AG04450 (cell line): ENCODE measurements around the gene RHEX. TPM values are rescaled to one million over a fixed set of nuclear protein-coding genes. Genes with fewer than 3 reads are reported as not detected.

Source experiments
- CTCF ChIA-PET: fragments of 300-600, 350-600 bp; formaldehyde crosslinking; extraction: SDS; loops from one replicate; lab custom pipeline; 2022; ENCODE audit warnings: antibody characterized with exemption, inconsistent platforms; lab: Charles Lee
- POLR2A ChIA-PET: fragments of 350-600 bp; formaldehyde crosslinking; extraction: SDS; loops from one replicate; lab custom pipeline; 2021; ENCODE audit warnings: antibody characterized with exemption, inconsistent platforms; lab: Yijun Ruan, JAX
- DNase-seq: peaks from one replicate; pipeline ENCODE4 v3.0.0-alpha.2; 2011; ENCODE audit warnings: low read depth, low spot score
- H3K27ac ChIP-seq: one replicate; pipeline ENCODE4 v1.5.1; 2012; ENCODE audit warnings: low read depth, low read length, control low read depth
- H3K27me3 ChIP-seq: one replicate; pipeline ENCODE4 v1.6.0; 2012; ENCODE audit warnings: low read length; ENCODE audit not compliant: control insufficient read depth, insufficient read depth
- H3K4me3 ChIP-seq: 2 replicates; pipeline ENCODE4 v1.5.1; 2011; ENCODE audit warnings: mild to moderate bottlenecking, low read depth, low read length, control low read depth
- H3K9me3 ChIP-seq: 2 replicates; pipeline ENCODE4 v1.5.1; 2012; ENCODE audit warnings: low read length; ENCODE audit not compliant: control insufficient read depth, insufficient read depth
- polyA plus RNA-seq: library from polyadenylated mRNA; depleted of rRNA; stranded (reverse); fragments of >200 nt; gene quantifications from 2 replicates; pipeline ENCODE4 v1.2.3, GENCODE V29; 2011
- TF ChIP-seq, protein P1 (sequence below): IDR thresholded peaks from 2 replicates; pipeline ENCODE4 v1.5.1; 2011; ENCODE audit warnings: low read depth, low read length, control low read depth, inconsistent platforms

Gene RHEX
- polyA plus RNA-seq, 1 experiment: not detected

DNA sequence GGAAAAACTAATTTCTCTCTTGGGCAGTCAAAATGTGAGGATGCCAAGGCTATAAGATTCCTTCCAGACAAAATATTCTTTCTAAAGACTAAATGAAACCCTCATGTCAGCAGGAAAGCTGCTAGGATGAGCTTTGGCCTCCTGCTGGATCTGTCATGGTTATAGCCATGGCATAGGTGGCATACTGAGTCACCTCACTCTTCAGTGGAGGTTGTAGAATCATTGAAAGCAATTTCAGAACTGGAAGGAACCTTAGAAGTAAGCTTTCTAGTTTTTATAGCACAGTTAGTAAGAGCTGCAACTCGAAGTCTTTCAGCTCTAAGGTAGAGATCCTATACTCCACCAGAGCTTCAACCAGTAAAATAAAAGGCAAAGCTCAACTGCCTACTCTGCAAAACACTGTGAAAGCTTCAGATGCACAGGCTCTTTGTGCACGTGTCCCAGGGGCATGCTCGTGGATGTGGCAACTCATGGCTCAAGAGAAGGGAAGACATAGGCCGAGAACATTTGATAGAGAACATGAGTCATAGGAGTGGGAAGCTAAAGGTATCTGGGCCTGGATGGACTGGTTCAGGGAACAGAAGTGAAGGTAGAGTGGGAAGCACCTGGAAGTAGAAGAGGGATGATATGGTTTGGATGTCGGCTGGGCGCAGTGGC lies 58.4 kb downstream of the RHEX start:
- ChIA-PET POLR2A (no interaction called here), CTCF (interaction anchor here (1.0 to 8.0 kb wide), 4 partner anchors 9 to 193 kb away, joined by 3 to 156 read pairs (median 10); no protein-coding TSS in a partner anchor)
- DNase-seq: no peak
- TF ChIP-seq, protein P1, sequence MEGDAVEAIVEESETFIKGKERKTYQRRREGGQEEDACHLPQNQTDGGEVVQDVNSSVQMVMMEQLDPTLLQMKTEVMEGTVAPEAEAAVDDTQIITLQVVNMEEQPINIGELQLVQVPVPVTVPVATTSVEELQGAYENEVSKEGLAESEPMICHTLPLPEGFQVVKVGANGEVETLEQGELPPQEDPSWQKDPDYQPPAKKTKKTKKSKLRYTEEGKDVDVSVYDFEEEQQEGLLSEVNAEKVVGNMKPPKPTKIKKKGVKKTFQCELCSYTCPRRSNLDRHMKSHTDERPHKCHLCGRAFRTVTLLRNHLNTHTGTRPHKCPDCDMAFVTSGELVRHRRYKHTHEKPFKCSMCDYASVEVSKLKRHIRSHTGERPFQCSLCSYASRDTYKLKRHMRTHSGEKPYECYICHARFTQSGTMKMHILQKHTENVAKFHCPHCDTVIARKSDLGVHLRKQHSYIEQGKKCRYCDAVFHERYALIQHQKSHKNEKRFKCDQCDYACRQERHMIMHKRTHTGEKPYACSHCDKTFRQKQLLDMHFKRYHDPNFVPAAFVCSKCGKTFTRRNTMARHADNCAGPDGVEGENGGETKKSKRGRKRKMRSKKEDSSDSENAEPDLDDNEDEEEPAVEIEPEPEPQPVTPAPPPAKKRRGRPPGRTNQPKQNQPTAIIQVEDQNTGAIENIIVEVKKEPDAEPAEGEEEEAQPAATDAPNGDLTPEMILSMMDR: no peak
- Histone ChIP-seq H3K4me3 (no peak overlapping the region), H3K9me3 (no peaks in the 10 kb centered on the region; the same call in 1 of the 2 replicates), H3K27ac (no peak overlapping the region), H3K27me3 (peaks cover 55% of the 10 kb centered on the region)

- Histone ChIP-seq H3K27ac (no peak overlapping the region), H3K4me3 (no peak overlapping the region), H3K9me3 (peaks cover 2% of the 10 kb centered on the region; the same call in 1 of the 2 replicates), H3K27me3 (peaks cover 67% of the 10 kb centered on the region)
- DNase-seq: no peak
- CTCF ChIA-PET: interaction anchor here (2.3 kb wide), 1 partner anchor 128 kb away, joined by 7 read pairs; no protein-coding TSS in a partner anchor
- POLR2A ChIA-PET: no interaction called here
- TF ChIP-seq, protein P1: no peak
These were observed 59.8 kb downstream of the RHEX start for GRCh38 chr1:206112600-206113301.

DNA sequence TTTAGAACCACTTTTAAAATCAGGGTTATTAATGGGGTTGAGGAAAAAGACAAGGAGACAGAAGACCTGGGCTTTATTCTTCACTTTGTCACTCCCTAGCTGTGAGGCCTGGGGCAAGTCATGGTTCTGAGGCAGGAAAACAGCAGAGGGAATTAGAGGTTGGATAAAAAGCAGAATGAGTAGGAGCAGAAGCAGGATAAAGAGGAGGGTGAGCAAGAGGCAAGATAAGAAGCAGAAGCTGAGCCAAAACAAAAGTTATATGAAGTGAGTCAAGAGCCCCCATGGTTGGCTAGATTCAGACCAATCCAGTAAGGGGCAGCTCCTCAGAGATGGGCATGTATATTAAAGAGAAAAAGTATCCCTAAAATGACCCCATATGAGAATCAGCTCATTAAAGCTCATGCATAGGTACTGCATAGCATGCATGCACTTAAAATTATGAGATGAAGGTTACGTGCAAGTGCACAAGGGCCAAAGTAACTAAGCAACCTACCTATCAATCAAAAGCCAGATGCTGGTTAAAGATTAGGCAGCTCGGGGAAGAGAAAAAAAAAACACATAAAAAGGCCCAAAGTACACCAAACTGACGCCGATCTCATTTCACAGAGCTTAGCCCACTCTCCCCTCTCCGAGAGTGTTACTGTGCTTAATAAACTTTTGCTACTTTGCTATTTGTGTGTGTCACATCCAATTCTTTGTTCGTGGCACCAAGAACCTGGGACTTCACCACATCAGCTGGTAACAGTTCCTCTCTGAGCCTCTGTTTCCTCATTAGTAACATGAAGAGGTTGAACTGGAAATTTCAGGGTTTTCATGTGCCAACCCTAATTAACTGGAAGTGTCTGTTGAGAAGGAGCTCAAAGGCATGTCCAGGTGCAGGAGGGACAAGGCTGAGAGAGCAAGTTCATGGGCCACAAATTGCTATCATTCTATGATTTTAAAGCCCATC lies 62.0 kb downstream of the RHEX start:
- POLR2A ChIA-PET: no interaction called here
- H3K27ac ChIP-seq: no peak overlapping the region

DNA sequence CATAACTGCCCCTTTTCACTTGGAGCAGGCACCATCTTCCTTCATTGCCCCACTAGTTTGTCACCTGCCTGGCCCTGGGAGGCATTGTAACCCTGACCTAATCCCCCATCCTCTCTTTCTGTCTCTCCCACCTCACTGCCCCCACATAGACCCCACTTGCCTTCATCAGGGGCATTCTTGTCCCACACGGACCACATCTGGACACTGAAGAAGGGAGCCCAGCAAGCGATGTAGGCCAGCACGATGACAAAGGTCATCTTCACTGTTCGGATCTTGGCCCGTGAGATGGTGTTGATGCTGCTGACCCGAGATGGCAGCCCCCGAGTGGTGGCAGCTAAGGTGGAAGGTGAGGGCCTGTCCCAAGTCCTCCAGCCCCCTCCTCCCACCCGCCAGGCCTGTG lies 62.8 kb downstream of the RHEX start:
- DNase-seq: no peak
- POLR2A ChIA-PET: no interaction called here

More for the DNA sequence above, 62.0 kb downstream of the RHEX start:
- DNase-seq: no peak
- TF ChIP-seq, protein P1: no peak
- no peak overlapping the region for H3K4me3 ChIP-seq
- peaks cover 57% of the 10 kb centered on the region for H3K27me3 ChIP-seq
- H3K9me3 ChIP-seq: peaks cover 2% of the 10 kb centered on the region; the same call in 1 of the 2 replicates
- CTCF ChIA-PET: interaction anchor here (0.9 to 2.3 kb wide), 5 partner anchors 8 to 137 kb away, joined by 3 to 7 read pairs (median 4); no protein-coding TSS in a partner anchor

More for the DNA sequence above, 62.8 kb downstream of the RHEX start:
- TF ChIP-seq, protein P1: no peak
- CTCF ChIA-PET: interaction anchor here (1.1 to 1.7 kb wide), 2 partner anchors 9 to 138 kb away, joined by 3 to 7 read pairs; no protein-coding TSS in a partner anchor
- Histone ChIP-seq H3K27me3 (peaks cover 53% of the 10 kb centered on the region), H3K9me3 (peaks cover 2% of the 10 kb centered on the region; the same call in 1 of the 2 replicates), H3K4me3 (no peak overlapping the region), H3K27ac (no peak overlapping the region)
